GM18909 (cell line): Measurements from ENCODE around the gene CCDC197.

ENCODE experiments used
- ATAC-seq: cut with Tn5 transposase; IDR thresholded peaks from one replicate; pipeline ENCODE4 v1.9.1; 2021; ENCODE audit warnings: mild to moderate bottlenecking; ENCODE audit not compliant: unreplicated experiment, poor library complexity

The CCDC197 gene

GRCh38 chr14:94021416-94022157, 24.5 kb downstream of the CCDC197 start:
- no peak for ATAC-seq

- no peak for ATAC-seq
These were observed 25.7 kb downstream of the CCDC197 start for GRCh38 chr14:94022532-94023411.

GRCh38 chr14:94024549-94024948, 27.4 kb downstream of the CCDC197 start:
- no peak for ATAC-seq

GRCh38 chr14:94025720-94026119, 28.6 kb downstream of the CCDC197 start:
- no peak for ATAC-seq

- ATAC-seq, result peak; percentile 99
These were observed 29.2 kb downstream of the CCDC197 start, which contains the start of gene OTUB2 for GRCh38 chr14:94026173-94026888. Gene OTUB2, plus strand, starts transcription at chr14:94026340. Its CDS starts 198 bp downstream, at chr14:94026538.

GRCh38 chr14:94026889-94027469, 29.9 kb downstream of the CCDC197 start:
- ATAC-seq, result no peak

GRCh38 chr14:94027566-94028449, 30.7 kb downstream of the CCDC197 start:
- ATAC-seq, result no peak

GRCh38 chr14:94028450-94028826, 31.3 kb downstream of the CCDC197 start:
- no peak for ATAC-seq

- no peak for ATAC-seq
These were observed 32.2 kb downstream of the CCDC197 start for GRCh38 chr14:94029265-94029664.

GRCh38 chr14:94029671-94030203, 32.6 kb downstream of the CCDC197 start:
- no peak for ATAC-seq

- no peak for ATAC-seq
These were observed 33.5 kb downstream of the CCDC197 start for GRCh38 chr14:94030571-94030970.

- ATAC-seq, result no peak
These were observed 34.2 kb downstream of the CCDC197 start for GRCh38 chr14:94031161-94031882.

GRCh38 chr14:94031883-94032279, 34.8 kb downstream of the CCDC197 start:
- ATAC-seq, result no peak

- no peak for ATAC-seq
These were observed 37.8 kb downstream of the CCDC197 start for GRCh38 chr14:94034886-94035285.

- peak; percentile 88 for ATAC-seq
These were observed 39.4 kb downstream of the CCDC197 start for GRCh38 chr14:94036313-94037167.

- ATAC-seq, result no peak
These were observed 40.9 kb downstream of the CCDC197 start for GRCh38 chr14:94037954-94038353.

- no peak for ATAC-seq
These were observed 41.4 kb downstream of the CCDC197 start for GRCh38 chr14:94038510-94038909.
